GM21367 (cell line): ENCODE results near the gene GLT8D1.
A peak's percentile ranks its signal among the peaks of the same experiment; 100 is the strongest.
"Not testable (repeated sequence)": the region's sequence is repeated elsewhere in the genome, so short reads cannot be mapped to it uniquely, and the experiment has no call there.

ENCODE experiments used
- ATAC-seq: cut with Tn5 transposase; IDR thresholded peaks from one replicate; pipeline ENCODE4 v1.9.1; 2021; ENCODE audit not compliant: unreplicated experiment

Gene GLT8D1, protein sequence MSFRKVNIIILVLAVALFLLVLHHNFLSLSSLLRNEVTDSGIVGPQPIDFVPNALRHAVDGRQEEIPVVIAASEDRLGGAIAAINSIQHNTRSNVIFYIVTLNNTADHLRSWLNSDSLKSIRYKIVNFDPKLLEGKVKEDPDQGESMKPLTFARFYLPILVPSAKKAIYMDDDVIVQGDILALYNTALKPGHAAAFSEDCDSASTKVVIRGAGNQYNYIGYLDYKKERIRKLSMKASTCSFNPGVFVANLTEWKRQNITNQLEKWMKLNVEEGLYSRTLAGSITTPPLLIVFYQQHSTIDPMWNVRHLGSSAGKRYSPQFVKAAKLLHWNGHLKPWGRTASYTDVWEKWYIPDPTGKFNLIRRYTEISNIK

DNA sequence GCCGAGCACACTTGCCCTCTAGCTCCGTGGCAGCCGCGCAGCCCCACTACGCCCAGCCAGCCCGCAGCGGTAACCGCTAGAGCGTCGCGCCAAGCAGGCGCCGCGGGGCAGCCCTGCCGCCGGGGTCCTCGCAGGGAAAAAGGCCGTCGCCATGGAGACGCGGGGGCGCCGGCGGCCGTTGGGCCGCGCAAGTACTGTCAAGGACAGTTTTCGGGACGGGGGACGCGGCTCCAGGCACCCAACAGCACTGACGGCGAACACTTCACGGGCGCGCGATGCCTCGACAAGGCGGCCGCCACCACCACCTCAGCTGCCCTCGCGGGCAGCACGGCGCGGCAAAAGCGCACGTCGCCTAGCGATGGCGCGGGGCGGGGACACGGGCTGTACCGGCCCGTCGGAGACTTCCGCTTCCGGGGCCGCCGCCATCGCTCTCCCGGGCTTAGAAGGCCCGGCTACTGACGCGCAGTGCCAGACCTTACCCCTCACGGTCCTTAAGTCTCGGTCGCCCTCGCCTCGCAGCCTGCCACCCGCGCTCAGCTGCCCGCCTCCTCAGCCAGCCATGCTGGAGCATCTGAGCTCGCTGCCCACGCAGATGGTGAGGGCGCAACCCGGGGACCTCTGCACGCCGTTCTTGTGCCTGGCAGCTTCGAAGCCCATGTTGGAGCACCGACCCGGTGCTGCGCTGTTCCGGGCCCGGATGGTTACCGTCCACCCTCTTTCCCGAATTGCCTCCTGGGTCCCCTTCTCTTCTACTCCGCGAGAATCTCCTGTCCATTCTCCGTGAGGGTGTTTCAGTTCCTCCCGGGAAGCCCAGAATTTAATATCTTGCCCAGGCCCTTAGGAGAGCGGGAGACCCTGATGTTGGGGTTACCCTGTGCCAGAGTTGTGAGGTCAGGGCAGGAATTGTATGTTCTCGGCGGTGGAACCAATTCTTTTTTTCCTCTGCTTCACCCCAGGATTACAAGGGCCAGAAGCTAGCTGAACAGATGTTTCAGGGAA is at the start of gene GLT8D1, which contains the start of gene SPCS1:
Gene GLT8D1 (minus strand): TSS at position 104 of the 999 bp plus-strand sequence. CDS start 5,331 bp downstream, outside the sequence.
Gene SPCS1 (plus strand): TSS at position 419 of the 999 bp plus-strand sequence. CDS start 141 bp downstream, at position 560.
- ATAC-seq: peak; percentile 68

DNA sequence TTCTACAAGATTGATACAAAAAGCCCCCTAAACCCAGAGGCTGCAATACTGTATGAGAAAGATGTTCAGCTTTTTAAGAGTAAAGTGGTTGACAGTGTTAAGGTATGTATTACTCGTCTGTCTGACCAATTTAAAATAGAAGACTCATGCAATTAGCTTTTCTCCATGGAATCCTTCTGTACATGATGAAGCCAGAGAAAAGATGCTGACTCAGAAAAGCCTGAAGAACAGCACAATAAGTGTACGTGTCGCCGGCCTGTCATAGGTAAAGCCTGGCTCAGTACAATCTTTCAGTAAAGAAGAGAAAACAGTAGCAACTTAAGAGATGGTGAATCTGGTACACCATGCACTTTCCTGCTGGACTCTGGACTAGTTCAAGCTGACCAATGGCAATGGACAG is 48.8 kb upstream of the GLT8D1 start:
- no peak for ATAC-seq

DNA sequence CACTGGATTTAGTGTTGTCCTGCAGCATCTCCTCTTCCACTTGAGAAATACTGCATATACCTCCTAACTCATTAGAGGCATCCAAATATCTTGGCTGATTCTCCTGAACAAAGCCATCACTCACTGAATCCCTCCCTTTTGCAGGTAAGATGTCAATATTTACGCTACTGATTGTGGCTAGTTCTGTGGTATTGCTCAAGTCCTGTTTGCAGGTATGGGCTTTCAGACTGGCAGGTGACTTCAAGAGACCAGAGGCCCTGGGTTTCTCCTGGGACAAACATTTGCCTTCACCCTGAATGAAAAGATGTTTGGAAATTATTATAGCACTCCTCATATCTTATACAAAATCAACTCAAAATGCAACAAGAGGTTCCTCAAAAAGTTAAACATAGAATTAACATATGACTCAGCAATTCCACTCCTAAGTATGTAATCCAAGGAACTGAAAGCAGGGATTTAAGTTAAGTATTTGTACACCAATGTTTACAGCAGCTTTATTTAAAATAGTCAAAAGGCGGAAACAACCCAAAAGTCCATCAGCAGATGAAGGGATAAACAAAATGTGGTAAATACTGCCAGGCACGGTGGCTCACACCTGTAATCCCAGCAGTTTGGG is 46.6 kb upstream of the GLT8D1 start:
- no peak for ATAC-seq

DNA sequence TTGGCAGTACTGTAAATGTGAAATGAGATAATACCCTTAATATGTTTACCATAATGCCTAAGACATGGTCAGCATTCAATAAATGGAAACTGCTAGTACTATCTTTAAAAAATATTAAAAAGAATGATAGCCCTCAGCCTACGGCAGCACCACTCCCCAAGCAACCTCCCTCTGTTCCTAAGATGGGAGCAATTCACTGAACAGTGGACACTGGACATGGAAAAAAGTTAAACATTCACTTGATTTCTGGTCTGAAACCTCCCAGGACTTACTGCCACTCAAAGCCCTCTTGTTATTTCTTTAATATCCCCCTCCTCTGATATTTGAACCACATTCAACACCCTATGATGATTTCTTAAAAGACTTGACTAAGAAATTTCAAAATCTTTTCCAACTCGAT is 38.1 kb upstream of the GLT8D1 start:
- no peak for ATAC-seq

DNA sequence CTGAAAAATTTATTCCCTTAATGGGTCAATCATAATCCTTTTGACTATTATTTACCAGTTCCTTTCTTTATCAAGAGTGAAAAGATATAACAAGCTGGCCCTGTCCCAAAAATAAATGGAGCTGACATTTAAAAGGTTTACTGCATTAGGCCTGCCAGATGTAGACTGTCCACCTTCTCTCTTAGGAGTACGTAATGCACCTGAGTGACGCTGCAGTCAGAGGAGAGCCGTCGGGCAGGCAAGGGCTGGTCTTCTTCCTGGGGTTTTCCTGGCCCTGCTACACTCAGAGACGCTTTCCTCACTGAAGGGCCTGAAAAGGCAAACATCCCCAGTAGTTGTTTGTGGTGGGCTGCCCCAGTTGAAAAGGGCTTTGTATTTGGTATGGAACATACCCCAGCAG is 37.6 kb upstream of the GLT8D1 start:
- no peak for ATAC-seq

DNA sequence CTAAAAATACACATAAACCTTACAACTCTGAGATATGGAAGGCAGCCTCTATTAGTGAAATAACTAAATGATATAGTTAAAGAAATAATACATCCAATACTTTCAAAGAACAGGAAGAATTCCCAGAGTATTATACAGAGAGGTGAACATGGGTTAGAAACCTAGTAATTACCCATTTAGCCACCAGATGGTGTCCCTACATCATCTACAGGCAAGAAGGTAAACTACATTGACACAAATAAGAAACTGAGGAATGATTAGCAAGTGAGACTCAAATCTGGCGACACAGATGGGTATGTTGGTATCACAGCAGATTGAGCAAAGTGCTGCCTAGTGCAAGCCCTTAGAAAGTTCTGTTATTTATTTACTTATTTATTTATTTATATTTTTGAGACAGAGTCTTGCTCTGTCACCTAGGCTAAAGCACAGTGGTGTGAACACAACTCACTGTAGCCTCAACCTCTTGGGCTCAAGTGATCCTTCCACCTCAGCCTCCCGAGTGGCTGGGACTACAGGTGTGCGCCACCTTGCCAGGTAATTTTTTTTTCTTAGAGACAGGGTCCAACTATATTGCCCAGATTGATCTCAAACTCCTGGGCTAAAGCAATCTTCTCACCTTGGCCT is 36.9 kb upstream of the GLT8D1 start:
- no peak for ATAC-seq

DNA sequence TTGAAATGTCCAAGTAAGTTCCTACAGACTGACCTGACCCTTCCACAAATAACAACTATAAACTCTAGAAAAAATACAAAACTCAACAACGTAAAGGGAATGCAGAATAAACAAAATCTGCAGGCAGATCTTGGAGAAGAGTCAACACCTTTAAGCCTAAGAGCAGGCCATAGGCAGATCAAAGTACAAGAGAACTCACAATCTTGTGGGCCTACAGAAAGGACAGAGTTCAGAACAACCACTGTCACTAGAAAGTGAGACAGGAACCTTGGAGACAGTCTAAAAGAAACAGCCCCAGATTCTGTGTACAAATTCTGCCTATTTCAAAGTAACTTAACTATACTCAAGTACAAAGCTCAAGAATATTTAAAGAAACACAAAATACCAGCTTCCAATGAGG is 34.1 kb upstream of the GLT8D1 start:
- ATAC-seq: no peak

DNA sequence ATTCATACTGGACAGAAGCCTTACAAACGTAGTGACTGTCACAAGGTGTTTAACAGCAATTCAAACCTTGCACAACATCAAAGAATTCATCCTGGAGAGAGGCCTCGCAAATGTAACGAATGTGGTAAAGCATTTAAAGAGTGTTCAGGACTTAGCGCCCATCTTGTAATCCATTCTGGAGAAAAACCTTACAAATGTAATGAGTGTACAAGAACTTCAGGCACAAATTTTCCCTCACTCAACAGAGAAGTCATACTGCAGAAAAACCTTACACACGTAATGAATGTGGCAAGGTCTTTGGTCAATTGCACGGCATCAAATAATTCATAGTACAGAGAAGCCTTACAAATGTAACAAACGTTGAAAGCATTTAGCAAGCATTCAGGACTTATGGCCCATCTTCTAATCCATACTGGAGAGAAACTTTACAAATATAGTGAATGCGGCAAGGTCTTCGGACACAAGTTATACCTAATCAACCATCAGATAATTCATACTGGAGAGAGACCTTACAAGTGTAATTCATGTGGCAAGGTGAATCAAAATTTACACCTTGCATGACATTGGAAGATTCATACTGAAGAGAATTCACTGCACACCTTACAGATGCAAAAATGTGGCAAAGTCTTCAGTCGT is 27.8 kb upstream of the GLT8D1 start:
- no peak for ATAC-seq

DNA sequence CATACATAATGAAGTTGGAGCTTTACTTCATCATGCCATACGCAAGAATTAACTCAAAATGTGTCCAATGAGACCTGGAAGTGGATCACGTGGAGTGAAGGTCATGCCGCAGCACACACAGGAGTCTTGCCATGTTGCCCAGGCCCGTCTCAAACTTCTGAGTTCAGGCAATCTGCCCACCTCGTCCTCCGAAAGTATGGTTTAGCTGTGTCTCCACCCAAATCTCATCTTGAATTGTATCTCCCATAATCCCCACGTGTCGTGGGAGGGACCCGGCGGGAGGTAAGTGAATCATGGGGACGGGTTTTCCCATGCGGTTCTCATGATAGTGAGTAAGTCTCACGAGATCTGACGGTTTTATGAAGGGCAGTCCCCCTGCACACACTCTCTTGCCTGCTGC is 26.0 kb upstream of the GLT8D1 start:
- ATAC-seq: no peak

DNA sequence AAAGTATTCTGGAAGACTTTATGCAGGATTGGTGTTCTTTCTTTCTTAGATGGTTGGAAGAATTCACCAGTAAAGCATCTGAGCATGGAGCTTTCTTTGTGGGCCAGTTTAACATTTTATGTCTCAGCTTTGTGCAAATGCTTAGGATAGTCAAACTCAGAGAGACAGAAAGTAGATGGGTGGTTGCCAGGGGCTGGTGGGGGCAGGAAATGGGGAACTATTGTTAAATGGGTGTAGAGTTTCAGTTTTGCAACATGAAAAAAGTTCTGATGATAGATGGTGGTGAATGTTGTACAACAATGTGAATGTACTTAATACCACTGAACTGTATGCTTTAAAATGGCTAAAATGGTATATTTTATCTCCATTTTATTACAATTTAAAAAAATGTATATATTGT is 25.1 kb upstream of the GLT8D1 start:
- no peak for ATAC-seq

DNA sequence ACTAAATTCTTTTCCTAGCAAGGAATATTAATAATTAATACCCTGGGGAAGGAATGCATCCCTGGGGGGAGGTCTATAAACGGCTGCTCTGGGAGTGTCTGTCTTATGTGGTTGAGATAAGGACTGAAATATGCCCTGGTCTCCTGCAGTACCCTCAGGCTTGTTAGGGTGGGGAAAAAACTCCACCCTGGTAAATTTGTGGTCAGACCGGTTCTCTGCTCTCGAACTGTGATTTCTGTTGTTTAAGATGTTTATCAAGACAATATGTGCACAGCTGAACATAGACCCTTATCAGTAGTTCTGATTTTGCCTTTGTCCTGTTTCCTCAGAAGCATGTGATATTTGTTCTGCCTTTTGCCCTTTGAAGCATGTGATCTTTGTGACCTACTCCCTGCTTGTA is 23.2 kb upstream of the GLT8D1 start:
- not testable (repeated sequence) for ATAC-seq

DNA sequence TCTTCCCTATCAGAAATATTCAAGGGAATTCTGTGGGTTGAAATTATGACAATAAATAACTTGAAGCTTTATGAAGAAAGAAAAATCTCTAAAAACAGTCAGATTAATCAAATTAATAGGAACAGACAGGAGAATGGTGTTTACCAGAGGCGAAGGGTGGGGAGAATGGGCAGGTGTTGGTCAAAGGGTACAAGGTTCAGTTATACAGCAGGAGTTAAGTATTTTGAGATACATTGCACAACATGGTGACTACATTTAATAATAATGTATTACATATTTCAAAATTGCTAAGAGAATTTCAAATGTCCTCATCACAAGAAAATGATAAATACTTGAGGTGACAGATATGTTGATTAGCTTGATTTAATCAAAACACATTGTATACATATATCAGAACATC is 18.9 kb upstream of the GLT8D1 start:
- no peak for ATAC-seq

DNA sequence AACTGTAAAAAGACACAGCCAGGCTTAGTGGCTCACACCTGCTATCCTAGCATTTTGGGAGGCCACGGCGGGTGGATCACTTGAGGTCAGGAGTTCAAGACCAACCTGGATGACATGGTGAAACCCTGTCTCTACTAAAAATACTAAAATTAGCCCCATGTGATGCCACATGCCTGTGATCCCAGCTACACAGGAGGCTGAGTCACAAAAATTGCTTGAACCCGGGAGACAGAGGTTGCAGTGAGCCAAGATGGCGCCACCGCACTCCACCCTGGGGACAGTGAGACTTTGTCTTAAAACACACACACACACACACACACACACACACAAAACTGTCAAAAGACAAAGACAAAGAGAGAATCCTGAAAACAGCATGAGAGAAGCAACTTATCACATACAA is 18.3 kb upstream of the GLT8D1 start:
- no peak for ATAC-seq

DNA sequence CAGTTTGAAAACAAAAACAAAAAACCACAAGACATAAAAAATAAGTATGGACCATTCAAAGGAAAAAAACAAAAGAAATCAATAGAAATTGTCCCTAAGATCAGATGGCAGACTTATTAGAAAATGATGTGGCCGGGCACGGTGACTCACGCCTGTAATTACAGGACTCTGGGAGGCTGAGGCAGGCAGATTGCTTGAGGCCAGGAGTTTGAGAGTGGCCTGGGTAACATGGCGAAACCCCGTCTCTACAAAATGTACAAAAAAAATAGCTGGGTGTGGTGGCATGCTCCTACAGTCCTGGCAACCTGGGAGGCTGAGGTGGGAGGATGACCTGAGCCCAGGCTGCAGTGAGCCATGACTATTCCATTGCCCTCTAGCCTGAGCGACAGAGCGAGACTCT is 16.9 kb upstream of the GLT8D1 start:
- no peak for ATAC-seq

DNA sequence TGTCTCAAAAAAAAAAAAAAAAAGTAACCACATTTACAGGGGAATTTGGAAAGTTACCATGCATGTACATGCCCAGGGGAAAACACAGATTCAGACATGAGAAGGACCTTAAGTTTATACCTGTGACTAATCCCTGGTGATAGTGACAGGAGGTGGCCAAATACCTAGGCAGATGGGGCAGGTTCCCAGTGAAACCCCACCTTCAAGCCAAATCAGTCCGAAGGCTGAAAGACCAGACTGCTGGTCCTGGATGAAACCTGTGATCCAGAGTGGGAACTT is 16.1 kb upstream of the GLT8D1 start:
- ATAC-seq: no peak

DNA sequence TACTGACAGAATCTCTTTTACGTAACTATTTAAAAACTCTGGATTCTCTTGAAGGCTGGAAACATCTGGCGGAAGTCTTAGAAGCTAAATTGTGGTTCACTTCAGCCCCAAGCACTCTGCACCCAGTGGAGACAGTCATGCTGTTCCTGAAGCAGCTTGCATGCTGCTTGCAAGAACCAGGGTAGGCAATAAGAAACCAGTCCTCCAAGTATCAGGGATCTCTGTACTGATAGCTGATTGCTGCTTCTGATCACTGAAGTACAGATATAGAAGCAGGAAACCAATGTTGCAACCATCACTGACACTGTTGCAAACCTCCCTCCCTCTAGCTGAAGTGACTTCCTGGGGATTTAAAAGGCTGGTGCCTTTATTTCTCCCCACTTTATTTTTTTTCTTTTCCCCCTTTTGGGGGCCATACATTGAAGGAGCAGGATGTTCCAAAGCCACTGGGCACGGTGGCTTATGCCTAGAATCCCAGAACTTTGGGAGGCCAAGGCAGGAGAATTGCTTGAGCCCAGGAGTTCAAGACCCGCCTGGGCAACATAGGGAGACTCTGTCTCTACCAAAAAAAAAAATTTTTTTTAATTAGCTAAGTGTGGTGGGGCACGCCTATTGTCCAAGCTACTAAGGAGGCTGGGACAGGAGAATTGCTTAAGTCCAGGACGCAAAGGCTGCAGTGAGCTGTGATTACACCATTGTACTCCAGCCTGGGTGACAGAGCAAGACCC is 15.6 kb upstream of the GLT8D1 start:
- peak; percentile 70 for ATAC-seq

DNA sequence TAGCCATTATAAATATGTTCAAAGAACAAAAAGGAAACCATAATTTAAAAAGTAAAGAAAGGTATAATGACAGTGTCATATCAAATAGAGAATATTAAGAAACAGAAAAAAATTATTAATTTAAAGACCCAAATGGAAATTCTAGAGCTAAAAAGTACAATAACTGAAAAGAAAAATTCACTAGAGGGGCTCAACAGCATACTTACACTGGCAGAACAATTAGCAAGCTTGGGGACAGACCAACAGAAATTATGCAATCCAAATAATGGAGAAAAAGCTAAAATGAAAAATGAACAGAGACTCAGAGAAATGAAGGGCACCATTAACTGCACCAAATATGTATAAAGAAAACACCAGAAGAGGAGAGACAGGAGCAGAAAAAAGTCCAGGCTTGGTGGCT is 14.0 kb upstream of the GLT8D1 start:
- ATAC-seq: no peak

DNA sequence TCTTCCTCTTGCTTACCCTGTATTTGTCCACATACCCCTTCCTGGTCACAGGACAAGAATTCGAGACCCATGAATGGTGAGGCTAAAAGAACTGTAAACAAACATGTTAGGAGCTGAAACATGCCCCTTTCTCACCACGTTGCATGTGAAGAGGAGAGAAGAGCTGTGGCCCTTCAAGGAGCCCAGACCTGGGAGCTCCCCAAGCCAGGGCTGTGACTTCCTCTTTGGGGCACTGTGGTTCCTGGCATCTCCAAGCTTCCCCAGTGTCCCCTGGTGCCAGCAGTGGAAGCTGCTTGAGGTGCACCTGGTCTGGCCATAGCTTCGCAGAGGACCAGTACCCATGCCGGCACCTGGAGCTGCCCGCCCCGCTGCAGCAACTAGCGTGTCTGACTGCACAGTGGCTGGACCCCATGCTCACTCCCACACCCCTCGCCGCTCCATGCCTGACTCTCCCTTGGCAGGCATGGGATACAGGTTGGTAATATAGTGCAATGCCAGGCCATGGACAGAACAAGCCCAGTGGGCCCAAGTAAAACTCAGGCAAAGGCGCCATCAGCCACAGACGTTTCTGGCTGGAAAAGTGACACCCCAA is 10.2 kb upstream of the GLT8D1 start:
- ATAC-seq: no peak
